GM19035 (cell line): ENCODE results near the gene DLX3.

Source experiments
- ATAC-seq: cut with Tn5 transposase; IDR thresholded peaks from one replicate; pipeline ENCODE4 v1.9.1; 2021; ENCODE audit not compliant: unreplicated experiment

DLX3 gene

DNA sequence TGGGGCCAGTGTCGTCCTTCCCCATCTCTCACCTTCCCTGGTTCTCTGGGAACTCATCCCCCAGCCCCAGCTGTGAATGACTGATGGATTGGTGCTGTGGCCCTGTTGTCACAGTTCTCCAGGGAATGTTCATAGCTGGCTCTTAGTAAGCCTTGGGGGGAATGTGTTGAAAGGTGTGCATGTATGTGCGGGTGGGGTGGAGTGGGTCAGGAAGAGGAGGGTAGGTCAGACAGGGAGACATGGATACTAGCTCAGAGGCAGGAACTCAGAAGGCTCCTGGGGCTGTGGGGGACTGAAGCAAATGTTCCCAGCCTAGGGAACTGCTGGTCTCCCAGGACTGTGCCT lies 21.8 kb downstream of the DLX3 start:
- ATAC-seq, result no peak

- ATAC-seq, result no peak
These were observed 22.3 kb downstream of the DLX3 start for GRCh38 chr17:49972486-49973270.

GRCh38 chr17:49971848-49972485 lies 23.1 kb downstream of the DLX3 start:
- ATAC-seq, result no peak

- ATAC-seq, result no peak
These were observed 23.7 kb downstream of the DLX3 start for GRCh38 chr17:49971199-49971847.

GRCh38 chr17:49970498-49970897 lies 24.5 kb downstream of the DLX3 start:
- no peak for ATAC-seq

DNA sequence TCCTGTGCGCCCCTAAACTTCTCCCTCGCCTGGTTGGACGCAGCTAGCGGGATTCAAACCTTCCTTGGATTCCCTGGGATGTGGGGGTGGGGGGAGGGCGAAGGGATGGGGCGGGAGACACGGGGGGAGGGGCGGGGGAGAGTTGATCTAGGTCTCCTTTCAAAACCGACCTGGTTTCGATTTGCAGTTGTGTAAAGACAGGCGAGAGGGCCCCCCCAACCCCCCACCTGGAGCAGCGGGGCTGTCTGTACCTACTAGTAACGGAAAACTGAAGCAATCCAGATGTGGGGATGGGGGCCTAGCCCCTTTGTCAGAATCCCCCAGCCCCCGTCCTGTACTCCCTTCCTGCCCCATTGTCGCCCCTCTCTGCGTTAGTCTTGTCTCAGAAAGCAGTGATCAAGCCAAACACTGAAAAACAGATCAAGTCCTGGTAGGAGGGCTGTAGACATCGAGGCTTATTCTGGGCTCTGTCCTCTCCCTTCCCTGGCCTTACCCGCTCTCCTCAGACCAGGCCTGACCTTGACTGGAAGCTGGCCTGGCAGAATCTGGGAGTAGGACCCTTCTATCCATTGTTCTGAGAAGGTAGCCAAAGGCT lies 25.1 kb downstream of the DLX3 start:
- ATAC-seq, result no peak

GRCh38 chr17:49969134-49969759 lies 25.8 kb downstream of the DLX3 start, which contains the start of gene DLX4:
Gene DLX4 (plus strand): TSS chr17:49969190. CDS start chr17:49969469, 279 bp downstream.
- no peak for ATAC-seq

- peak; percentile 62 for ATAC-seq
These were observed 26.5 kb downstream of the DLX3 start for GRCh38 chr17:49968405-49969133.

GRCh38 chr17:49967621-49968404 lies 27.2 kb downstream of the DLX3 start:
- no peak for ATAC-seq

DNA sequence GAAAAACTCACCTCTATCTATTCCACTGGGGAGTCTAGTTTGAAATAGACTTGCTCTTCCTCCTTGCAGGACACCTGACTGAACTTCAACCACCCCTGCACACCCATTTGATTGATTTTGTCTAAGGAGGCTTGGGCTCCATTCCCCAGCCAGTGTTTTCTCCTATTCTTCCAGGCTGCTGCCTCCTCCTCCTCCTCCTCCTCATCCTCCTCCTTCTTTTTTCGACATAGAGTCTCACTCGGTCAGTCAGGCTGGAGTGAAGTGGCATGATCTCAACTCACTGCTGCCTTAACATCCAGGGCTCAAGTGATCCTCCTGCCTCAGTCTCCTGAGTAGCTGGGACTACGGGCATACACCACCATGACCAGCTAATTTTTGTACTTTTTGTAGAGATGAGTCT lies 27.8 kb downstream of the DLX3 start:
- ATAC-seq, result no peak

GRCh38 chr17:49966767-49967166 lies 28.3 kb downstream of the DLX3 start:
- ATAC-seq, result no peak

DNA sequence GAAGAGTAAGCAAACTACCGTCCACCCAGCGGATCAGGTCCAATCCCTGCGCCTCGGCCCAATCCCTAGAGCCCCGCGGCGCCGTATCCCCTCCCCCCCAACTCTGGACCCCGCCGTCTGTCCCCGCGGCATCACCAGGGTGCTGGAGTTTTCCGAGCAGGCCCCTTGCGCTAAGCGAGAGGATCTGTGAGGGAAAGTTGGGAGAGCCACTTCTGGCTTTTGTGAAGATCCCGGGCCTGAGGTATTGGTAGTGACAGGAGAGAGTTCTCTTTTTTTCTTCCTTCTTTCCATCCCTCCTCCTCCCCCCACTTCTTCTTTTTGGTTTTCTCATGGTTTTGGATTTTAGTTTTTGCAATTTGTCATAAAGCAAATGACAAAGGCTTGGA lies 29.5 kb downstream of the DLX3 start:
- no peak for ATAC-seq

GRCh38 chr17:49964769-49965523 lies 30.1 kb downstream of the DLX3 start:
- no peak for ATAC-seq

DNA sequence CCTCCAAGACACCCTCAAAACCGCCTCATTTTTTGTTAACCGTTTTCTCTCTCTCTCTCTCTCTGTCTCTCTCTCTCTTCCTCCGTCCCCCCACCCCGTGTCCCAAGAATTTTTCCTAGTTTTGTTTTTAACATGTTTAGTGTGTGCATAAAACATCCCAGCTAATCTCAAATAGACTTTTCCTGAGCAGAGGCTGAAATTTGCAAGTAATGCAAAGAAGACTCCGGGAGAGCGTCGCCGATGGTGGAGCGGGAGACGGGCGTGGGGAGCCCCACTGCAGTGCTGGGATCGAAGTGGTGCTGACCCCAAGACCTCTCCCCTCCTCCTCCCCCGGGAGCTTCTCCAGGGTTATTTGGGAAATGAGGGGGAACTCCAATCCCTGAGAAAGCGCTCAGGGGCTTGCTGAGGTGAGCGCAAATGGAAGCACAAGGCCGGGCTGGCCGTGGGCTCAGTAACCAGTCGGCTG lies 30.7 kb downstream of the DLX3 start:
- ATAC-seq, result no peak

DNA sequence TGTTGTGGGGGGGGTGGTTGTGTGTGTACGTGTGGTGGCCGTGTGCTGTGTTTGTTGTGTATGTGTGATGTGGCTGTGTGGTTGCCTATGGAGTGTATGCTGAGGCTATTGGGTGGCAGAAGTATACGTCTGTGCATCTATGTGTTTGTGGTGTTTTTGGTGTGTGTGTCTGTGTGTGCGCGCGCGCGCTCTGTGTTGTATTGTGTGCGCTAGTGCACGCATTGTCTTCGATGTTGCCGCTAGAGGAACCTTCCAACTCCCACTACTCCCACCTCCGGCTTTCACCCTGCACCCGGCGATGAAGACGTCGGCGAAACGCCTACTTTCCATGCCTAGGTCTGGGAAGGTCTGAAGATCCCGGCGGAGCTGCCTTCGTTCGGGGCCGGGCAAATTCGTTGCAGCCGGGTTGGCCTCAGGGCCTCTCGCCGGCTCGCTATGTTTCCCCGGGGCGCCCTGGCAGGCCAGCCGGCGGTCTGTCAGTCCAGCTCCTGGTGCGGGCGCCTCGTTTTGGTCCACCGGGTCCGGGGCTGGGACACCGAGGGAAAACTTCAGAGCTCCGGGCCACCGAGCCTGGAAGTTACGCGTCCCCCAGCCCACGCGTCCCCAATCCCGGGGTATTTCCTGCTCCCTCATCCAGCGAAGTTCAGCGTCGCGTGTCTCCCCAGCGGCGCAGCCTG lies 31.3 kb downstream of the DLX3 start:
- ATAC-seq, result no peak

- ATAC-seq, result no peak
These were observed 31.8 kb downstream of the DLX3 start for GRCh38 chr17:49963309-49963625.

GRCh38 chr17:49962599-49963308 lies 32.3 kb downstream of the DLX3 start:
- ATAC-seq, result no peak
